HG02870 (cell line): ENCODE data around the gene IL23A.
A peak's percentile ranks its signal among the peaks of the same experiment; 100 is the strongest.
"Not testable (repeated sequence)": the region's sequence is repeated elsewhere in the genome, so short reads cannot be mapped to it uniquely, and the experiment has no call there.

Source experiments
- ATAC-seq: cut with Tn5 transposase; IDR thresholded peaks from one replicate; pipeline ENCODE4 v1.9.1; 2021; ENCODE audit warnings: mild to moderate bottlenecking, moderate library complexity; ENCODE audit not compliant: unreplicated experiment

IL23A gene

GRCh38 chr12:56338308-56339157 is at the start of gene IL23A:
IL23A (plus strand) TSS chr12:56338884; CDS start chr12:56339045, 161 bp downstream.
- ATAC-seq: peak; percentile 41

- no peak for ATAC-seq
Measured at GRCh38 chr12:56293795-56294194, 44.9 kb upstream of the IL23A start.

GRCh38 chr12:56296295-56296694 is 42.4 kb upstream of the IL23A start:
- ATAC-seq: no peak

GRCh38 chr12:56297400-56297799 is 41.3 kb upstream of the IL23A start:
- ATAC-seq: no peak

DNA sequence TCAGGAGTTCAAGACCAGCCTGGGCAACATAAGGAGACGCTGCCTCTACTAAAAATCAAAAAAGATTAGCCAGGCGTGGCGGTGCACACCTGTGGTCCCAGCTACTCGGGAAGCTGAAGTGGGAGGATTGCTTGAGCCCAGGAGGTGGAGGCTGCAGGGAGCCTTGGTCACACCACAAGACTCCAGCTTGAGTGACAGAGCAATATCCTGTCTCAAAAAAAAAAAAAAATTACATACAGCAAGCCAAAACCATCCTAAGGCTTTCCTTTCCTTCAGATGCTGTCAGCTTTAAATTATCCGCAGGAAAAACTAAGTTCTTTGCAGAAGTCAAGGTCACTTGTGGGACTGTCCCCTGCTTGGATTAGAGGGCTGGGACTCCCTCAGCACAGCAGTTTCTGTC is 39.9 kb upstream of the IL23A start:
- ATAC-seq: no peak

DNA sequence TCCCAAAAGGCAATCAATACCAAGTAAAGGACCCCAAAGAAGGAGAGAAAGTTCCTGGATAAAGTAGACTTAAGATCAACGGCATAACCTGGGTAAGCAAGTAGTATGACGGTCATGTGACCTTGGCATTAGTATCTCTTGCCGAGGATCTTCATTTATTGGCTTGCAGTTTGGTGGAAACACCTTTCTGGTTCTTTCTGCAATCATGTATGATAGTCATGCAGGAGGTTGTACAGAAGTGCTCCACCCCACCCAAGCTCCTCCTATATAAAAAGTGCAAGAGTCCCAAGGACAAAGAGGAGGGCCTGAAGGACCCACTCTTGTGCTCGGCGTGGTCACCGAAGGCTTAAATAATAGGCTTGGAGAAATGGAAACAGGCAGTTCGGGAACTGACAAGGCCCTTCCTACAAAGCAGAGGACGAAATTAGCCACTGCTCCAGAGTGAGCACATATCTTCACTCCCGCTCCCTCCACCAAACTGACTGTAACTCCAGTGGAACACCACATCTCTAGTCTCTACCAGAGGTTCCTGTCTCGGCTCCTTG is 39.3 kb upstream of the IL23A start:
- ATAC-seq: no peak

DNA sequence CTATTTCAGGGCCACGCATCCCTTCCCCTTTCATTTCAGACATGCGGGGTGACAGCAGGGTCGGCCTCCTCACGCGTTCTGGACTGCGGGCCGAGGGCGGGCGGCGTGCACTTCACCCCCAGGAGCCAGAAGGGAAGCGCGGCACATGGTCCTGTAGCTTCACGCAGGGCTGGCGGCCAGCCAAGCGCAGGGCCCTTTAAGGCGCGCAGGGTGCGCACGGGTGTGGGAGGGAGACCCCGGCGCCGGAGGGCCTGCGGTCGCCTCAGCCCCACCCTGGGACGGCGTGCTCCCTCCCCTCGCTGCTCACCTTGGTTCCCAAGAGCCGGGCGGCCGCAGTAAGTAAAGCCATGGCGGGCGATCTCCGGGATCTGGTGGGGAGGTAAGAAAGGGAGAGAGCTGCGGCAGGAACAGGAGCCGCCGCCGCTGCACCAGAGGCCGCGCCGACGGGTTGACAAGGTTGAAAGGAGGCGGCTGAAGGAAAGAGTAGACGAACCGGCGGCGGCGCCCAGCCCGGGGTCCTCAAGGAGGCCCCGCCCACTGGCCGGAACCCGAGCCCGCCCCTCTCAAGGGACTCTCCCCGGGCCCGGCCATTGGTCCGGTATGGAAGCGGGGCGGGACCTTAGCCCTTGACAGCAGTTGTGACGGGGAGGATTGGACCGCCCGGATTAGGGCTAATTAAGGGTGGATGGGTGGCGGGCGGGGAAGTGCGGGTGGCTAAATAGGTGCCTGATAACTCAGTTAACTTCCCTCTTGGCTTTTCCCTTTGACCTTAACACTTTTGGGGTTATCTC is 38.6 kb upstream of the IL23A start, which contains the start of gene CS:
Gene CS (minus strand): TSS at position 478 of the 791 bp plus-strand sequence. CDS start 129 bp downstream, at position 349.
- peak; percentile 89 for ATAC-seq

DNA sequence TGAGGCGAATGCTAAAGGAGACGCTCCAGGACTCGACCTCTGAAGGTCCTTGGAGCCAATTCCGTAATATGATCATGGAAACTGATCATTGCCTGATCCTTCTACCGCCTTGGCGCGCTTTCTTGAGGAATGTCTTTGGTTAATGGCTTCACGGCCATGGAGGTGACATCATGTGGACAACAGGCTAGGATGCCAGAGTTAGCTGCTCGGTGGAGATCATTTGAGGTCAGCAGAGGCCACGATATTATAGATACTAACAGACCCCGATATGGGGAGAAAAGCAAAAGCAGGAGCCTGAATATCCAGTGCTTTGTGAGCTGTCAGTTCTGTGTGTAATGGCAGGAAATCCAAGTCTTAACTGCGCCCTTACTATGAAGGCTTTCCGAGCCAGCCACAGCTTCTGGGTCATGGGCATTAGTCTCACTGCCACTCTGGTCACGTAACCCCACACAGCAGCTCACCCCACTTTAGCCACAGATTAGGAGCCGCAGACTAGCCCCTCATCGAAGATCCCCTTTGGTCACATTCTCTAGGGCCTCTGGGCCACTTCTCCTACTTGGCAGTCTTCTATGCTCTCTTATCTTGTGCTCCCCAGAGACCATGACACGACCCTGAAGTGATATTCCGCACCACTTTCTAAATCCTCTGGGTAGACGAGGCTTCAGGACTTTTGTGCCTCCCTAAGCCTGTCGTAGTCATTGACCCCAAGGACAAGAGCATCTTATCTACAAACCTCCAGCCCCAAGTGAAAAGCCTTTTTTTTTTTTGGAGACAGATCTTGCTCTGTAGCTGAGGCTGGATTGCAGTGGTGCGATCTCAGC is 37.8 kb upstream of the IL23A start:
- ATAC-seq: no peak

DNA sequence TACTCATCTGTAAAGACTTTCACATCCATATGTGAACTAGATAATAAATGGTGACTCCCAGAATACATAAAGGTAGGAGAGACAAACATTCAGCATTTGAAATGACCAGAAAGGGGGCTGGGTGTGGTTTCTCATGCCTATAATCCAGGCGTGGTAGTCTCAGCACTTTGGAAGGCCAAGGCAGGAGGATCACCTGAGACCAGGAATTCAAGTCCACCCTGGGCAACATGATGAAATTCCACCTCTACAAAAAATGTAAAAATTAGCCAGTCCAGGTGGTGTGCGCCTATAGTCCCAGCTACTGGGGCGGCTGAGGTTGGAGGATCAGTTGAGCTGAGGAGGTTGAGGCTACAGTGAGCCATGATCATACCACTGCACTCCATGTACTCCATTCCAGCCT is 34.4 kb upstream of the IL23A start:
- ATAC-seq: no peak

- no peak for ATAC-seq
Measured at GRCh38 chr12:56304872-56305590, 33.7 kb upstream of the IL23A start.

- no peak for ATAC-seq
Measured at GRCh38 chr12:56307221-56307965, 31.3 kb upstream of the IL23A start.

- ATAC-seq: no peak
Measured at GRCh38 chr12:56308714-56309113, 30.0 kb upstream of the IL23A start.

GRCh38 chr12:56311003-56311402 is 27.7 kb upstream of the IL23A start:
- ATAC-seq: no peak

GRCh38 chr12:56315249-56315621 is 23.4 kb upstream of the IL23A start:
- no peak for ATAC-seq

DNA sequence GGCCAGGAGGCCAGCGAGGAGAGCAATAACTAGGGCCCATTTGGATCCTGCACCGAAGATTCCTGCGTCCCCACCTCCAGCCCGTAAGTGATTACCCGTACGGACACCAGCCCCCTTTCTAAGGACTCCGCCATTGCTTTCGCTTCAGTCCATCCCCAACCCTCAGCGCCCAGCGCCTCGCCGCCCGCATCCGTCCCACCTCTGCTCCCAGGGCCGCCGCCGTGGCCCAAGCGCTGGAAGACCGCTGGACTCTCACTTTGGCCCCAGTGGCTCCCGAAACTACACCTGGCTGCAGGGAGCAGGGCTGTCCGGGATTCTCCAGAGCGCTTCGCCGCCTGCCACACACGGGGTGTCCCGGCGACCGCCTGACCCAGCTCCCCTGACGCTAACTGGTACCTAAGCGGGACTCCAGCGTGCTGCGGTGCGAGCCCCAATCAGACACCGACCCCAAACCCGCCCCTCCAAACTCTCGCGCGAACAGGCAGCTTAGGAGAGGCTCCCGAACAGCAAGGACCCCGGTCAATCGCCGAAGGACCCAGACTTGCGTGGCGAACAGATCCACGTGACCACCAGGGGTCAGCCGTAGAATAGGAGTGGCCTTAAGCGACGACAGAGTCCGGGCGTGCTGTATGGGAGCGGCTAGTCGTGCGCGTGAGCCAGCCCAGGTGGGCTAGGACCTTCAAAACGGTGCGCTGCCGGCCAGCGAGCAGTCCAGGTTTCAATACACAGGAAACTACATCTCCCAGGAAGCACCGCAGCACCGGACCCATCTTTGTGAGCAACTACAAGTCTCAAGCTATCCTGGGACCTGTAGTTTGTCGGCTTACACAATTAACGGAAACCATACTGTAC is 22.8 kb upstream of the IL23A start, which contains the start of gene CNPY2:
Gene CNPY2 (minus strand): TSS at position 367 of the 852 bp plus-strand sequence. CDS start 771 bp downstream, outside the sequence.
- peak; percentile 86 for ATAC-seq

GRCh38 chr12:56317675-56318074 is 21.0 kb upstream of the IL23A start:
- no peak for ATAC-seq

GRCh38 chr12:56321027-56321426 is 17.7 kb upstream of the IL23A start:
- no peak for ATAC-seq

GRCh38 chr12:56321610-56322009 is 17.1 kb upstream of the IL23A start:
- not testable (repeated sequence) for ATAC-seq
